HepG2 (cell line): ENCODE data around the gene PAQR6. TPM values are rescaled to one million over a fixed set of nuclear protein-coding genes. Genes with fewer than 3 reads are reported as not detected.

Experiments
- ATAC-seq: fragments of 200-7000 bp; cut with Tn5 transposase; 3 replicates; pipeline ENCODE4 v1.9.1; 2020; ENCODE audit warnings: mild to moderate bottlenecking, moderate library complexity
- BruUV-seq: library from RNA; stranded (reverse); fragments of 400-500 nt; replicated peaks from 2 replicates; lab custom pipeline; 2021; lab: Mats Ljungman, UMichigan
- CTCF ChIA-PET: fragments of 300-600 bp; formaldehyde crosslinking; extraction: SDS; loops from one replicate; lab custom pipeline; 2021; ENCODE audit warnings: low total read pairs, inconsistent platforms, low intra/inter-chr PET ratio; lab: Yijun Ruan, JAX
- POLR2A ChIA-PET: fragments of 350-600 bp; sonication (Branson Sonifier 250); formaldehyde crosslinking; loops from one replicate; lab custom pipeline; 2020; ENCODE audit warnings: antibody characterized with exemption, inconsistent platforms; lab: Yijun Ruan, JAX
- DNase-seq: peaks from one replicate; pipeline ENCODE4 v3.0.0-alpha.2; 2015; ENCODE audit warnings: low spot score
- FAIRE-seq: peaks from 3 replicates; lab custom pipeline; 2011; peaks lifted over from hg19 to GRCh38; lab: Jason Lieb, UNC
- H2AFZ ChIP-seq: one replicate; pipeline ENCODE4 v1.6.1; 2011; ENCODE audit warnings: low read length, inconsistent platforms
- H3K27ac ChIP-seq: fragments of 300-600 bp; 3 replicates; pipeline ENCODE4 v1.8.0; 2011; ENCODE audit warnings: mixed run types, mild to moderate bottlenecking, mixed read lengths, low read length, inconsistent platforms; ENCODE audit not compliant: insufficient read depth; ENCODE audit errors: extremely low read length
- H3K27me3 ChIP-seq, 2 experiments: fragments of 200-600 bp in 1 of 2; 2 replicates in 1 of 2; 3 replicates in 1 of 2; pipeline versions ENCODE4 v1.6.0 to v1.8.0; 2011; ENCODE audit warnings: low read length in 2 of 2, mild to moderate bottlenecking in 2 of 2, moderate library complexity in 2 of 2, inconsistent platforms in 1 of 2; ENCODE audit not compliant: insufficient read depth in 2 of 2, control insufficient read depth in 1 of 2
- H3K36me3 ChIP-seq, 2 experiments: fragments of 200-600 bp in 1 of 2; replicated peaks in 1 of 2; 2 replicates in 1 of 2; 3 replicates in 1 of 2; pipeline versions ENCODE4 v1.5.1 to v1.8.0; 2011; ENCODE audit warnings: low read length in 2 of 2, inconsistent platforms in 1 of 2; ENCODE audit not compliant: insufficient read depth in 2 of 2, control insufficient read depth in 1 of 2
- H3K4me1 ChIP-seq: 2 replicates; pipeline ENCODE4 v1.5.1; 2012; ENCODE audit warnings: low read length, inconsistent platforms; ENCODE audit not compliant: insufficient read depth
- H3K4me2 ChIP-seq: 2 replicates; pipeline ENCODE4 v1.6.0; 2011; ENCODE audit warnings: low read depth, low read length, inconsistent platforms
- H3K4me3 ChIP-seq, 3 experiments: fragments of 200-600 bp in 1 of 3; sonication (generic), shearing (Covaris generic) in 1 of 3; replicated peaks in 1 of 3; 2 replicates each; pipeline ENCODE4 v1.5.1; 2011 to 2016; ENCODE audit warnings: low read length in 3 of 3, inconsistent platforms in 2 of 3, low read depth in 2 of 3, mild to moderate bottlenecking in 2 of 3, control low read depth in 1 of 3, mixed read lengths in 1 of 3; ENCODE audit not compliant: insufficient read depth in 1 of 3
- H3K79me2 ChIP-seq: one replicate; pipeline ENCODE4 v1.6.1; 2011; ENCODE audit warnings: low read length, inconsistent platforms; ENCODE audit not compliant: insufficient read depth
- H3K9ac ChIP-seq: 2 replicates; pipeline ENCODE4 v1.6.0; 2011; ENCODE audit warnings: mild to moderate bottlenecking, low read depth, low read length, inconsistent platforms; ENCODE audit not compliant: insufficient read depth
- H3K9me3 ChIP-seq: 2 replicates; pipeline ENCODE4 v1.5.1; 2012; ENCODE audit warnings: mild to moderate bottlenecking, low read length
- H4K20me1 ChIP-seq: 2 replicates; pipeline ENCODE4 v1.6.0; 2011; ENCODE audit warnings: inconsistent platforms, mild to moderate bottlenecking, low read length, moderate library complexity; ENCODE audit not compliant: insufficient read depth
- ARHGAP35 ChIP-seq: sonication (generic); formaldehyde crosslinking; IDR thresholded peaks from 2 replicates; pipeline ENCODE4 v1.9.0; 2022; ENCODE audit warnings: mild to moderate bottlenecking, inconsistent platforms, moderate library complexity, missing genetic modification reagents, borderline replicate concordance
- ARNTL ChIP-seq: sonication (generic); formaldehyde crosslinking; IDR thresholded peaks from 2 replicates; pipeline ENCODE4 v1.4.0; 2020; ENCODE audit warnings: mild to moderate bottlenecking, missing genetic modification reagents
- BCL6 ChIP-seq: IDR thresholded peaks from 2 replicates; pipeline ENCODE4 v1.6.1; 2016; ENCODE audit warnings: missing genetic modification reagents, missing compliant biosample characterization
- BRD4 ChIP-seq: sonication (generic); formaldehyde crosslinking; IDR thresholded peaks from 2 replicates; pipeline ENCODE4 v1.4.0; 2020; ENCODE audit warnings: missing genetic modification reagents
- HMG20A ChIP-seq: IDR thresholded peaks from 2 replicates; pipeline ENCODE4 v1.6.1; 2016; ENCODE audit warnings: borderline replicate concordance
- IKZF4 ChIP-seq: sonication (generic); formaldehyde crosslinking; IDR thresholded peaks from 2 replicates; pipeline ENCODE4 v1.5.1; 2020; ENCODE audit warnings: borderline replicate concordance, mild to moderate bottlenecking, low read depth, missing genetic modification reagents; ENCODE audit errors: not compliant biosample characterization
- MAFK ChIP-seq, 2 experiments: IDR thresholded peaks in 1 of 2; conservative IDR thresholded peaks in 1 of 2; 2 replicates each; pipeline ENCODE4 v1.6.1; 2011; ENCODE audit warnings: improper control_type of control experiment in 2 of 2, low read length in 2 of 2
- NFE2L1 ChIP-seq: sonication (generic); formaldehyde crosslinking; IDR thresholded peaks from 2 replicates; pipeline ENCODE4 v1.4.0; 2020; ENCODE audit warnings: missing genetic modification reagents, mild to moderate bottlenecking, borderline replicate concordance
- PCBP1 ChIP-seq: fragments of 200-400 bp; formaldehyde crosslinking; IDR thresholded peaks from 2 replicates; pipeline ENCODE4 v1.6.1; 2017; ENCODE audit warnings: mild to moderate bottlenecking, low read depth, low read length, borderline replicate concordance
- PHF5A ChIP-seq: IDR thresholded peaks from one replicate; pipeline ENCODE4 v1.6.1; 2018; ENCODE audit warnings: low read depth, missing genetic modification reagents; ENCODE audit not compliant: unreplicated experiment
- RBM22 ChIP-seq: fragments of 200-400 bp; formaldehyde crosslinking; optimal IDR thresholded peaks from 2 replicates; pipeline ENCODE3; 2017; ENCODE audit warnings: mild to moderate bottlenecking, low read length, moderate library complexity
- SNRNP70 ChIP-seq: fragments of 200-400 bp; formaldehyde crosslinking; IDR thresholded peaks from 2 replicates; pipeline ENCODE4 v1.6.1; 2017; ENCODE audit warnings: mild to moderate bottlenecking, low read depth, low read length, moderate library complexity
- TEAD3 ChIP-seq: optimal IDR thresholded peaks from 2 replicates; pipeline ENCODE3; 2016; ENCODE audit warnings: borderline replicate concordance
- UBTF ChIP-seq: sonication (generic); formaldehyde crosslinking; IDR thresholded peaks from 2 replicates; pipeline ENCODE4 v1.4.0; 2020; ENCODE audit warnings: mild to moderate bottlenecking, missing genetic modification reagents
- ZIK1 ChIP-seq: sonication (generic); formaldehyde crosslinking; IDR thresholded peaks from 2 replicates; pipeline ENCODE4 v1.5.0; 2020; ENCODE audit warnings: mild to moderate bottlenecking, low read depth, missing genetic modification reagents, borderline replicate concordance
- ZNF317 ChIP-seq: sonication (generic); formaldehyde crosslinking; IDR thresholded peaks from 2 replicates; pipeline ENCODE4 v1.5.0; 2020; ENCODE audit warnings: mild to moderate bottlenecking, missing genetic modification reagents
- ZNF44 ChIP-seq: sonication (generic); formaldehyde crosslinking; IDR thresholded peaks from 2 replicates; pipeline ENCODE4 v1.5.1; 2020; ENCODE audit warnings: mild to moderate bottlenecking, missing genetic modification reagents
- ZNF577 ChIP-seq: sonication (generic); formaldehyde crosslinking; IDR thresholded peaks from 2 replicates; pipeline ENCODE4 v1.4.0; 2020; ENCODE audit warnings: mild to moderate bottlenecking, low read depth, missing genetic modification reagents, borderline replicate concordance
- ZNF597 ChIP-seq: sonication (generic); formaldehyde crosslinking; IDR thresholded peaks from 2 replicates; pipeline ENCODE4 v1.5.0; 2020; ENCODE audit warnings: missing genetic modification reagents
- WGBS: methylation state at CpG from one replicate; pipeline ENCODE4 v1.1.6; 2017; ENCODE audit warnings: low lambda C conversion rate; 5-methylcytosine and 5-hydroxymethylcytosine counted together
- in situ Hi-C: cut with HindIII; loops from 2 replicates; pipeline ENCODE4 v1.10.0; 2017; ENCODE audit warnings: low pct_unique_long_range_greater_than_20kb; ENCODE audit not compliant: extremely low pct_ligation_motif_present
- intact Hi-C: fragments of 100-400 bp; cut with micrococcal nuclease; formaldehyde crosslinking; loops from one replicate; pipeline ENCODE4 v1.10.0; 2022; ENCODE audit not compliant: unreplicated experiment
- polyA plus RNA-seq, 8 experiments: library from polyadenylated mRNA; depleted of rRNA in 3 of 8; stranded (reverse) in 7 of 8; unstranded in 1 of 8; fragments of >200 nt; fragmentation: Illumina TruSeq in 4 of 8; extraction: Trizol in 4 of 8; gene quantifications; 2 replicates each; pipeline versions ENCODE4 v1.2.1 to v1.2.3, GENCODE V29; 2011 to 2016; ENCODE audit warnings: low read depth in 4 of 8, missing spikeins in 1 of 8, mixed read lengths in 1 of 8; ENCODE audit not compliant: insufficient read depth in 1 of 8
- total RNA-seq, 5 experiments: library from RNA; depleted of rRNA; stranded (reverse); fragments of >200 nt; fragmentation: Illumina TruSeq; extraction: Trizol; gene quantifications; 2 replicates each; pipeline ENCODE4 v1.2.3, GENCODE V29; 2016; ENCODE audit warnings: low read depth in 1 of 5

Gene PAQR6
- total and polyA plus RNA-seq, 2 of the 13 experiments (the other 11 are each of a cell fraction or from before 2014, with no cell fraction given): 0.82 to 1.4 TPM

- TF ChIP-seq TEAD3: peak; percentile 13
- TF ChIP-seq PCBP1: 0 out of 2 replicates have a peak, but pooled peaks have one; percentile 9
- peak; percentile 84 for TF ChIP-seq UBTF (CRISPR knock-in tag)
- no peak for TF ChIP-seq ZIK1 (CRISPR knock-in tag)
Measured at GRCh38 chr1:156247460-156248322, at the start of gene PAQR6 (continued).

GRCh38 chr1:156295391-156295947, 47.6 kb upstream of the PAQR6 start, which contains the start of gene GLMP:
GLMP (minus strand) TSS chr1:156295679; CDS start chr1:156295645, 34 bp downstream.
- FAIRE-seq: peak; percentile 71
- Histone ChIP-seq H3K27ac (peak within 1 kb of the TSS; percentile 60), H3K9me3 (no peaks in the 10 kb centered on the region)
- TF ChIP-seq ZNF577 (CRISPR knock-in tag) (no peak), ZNF317 (CRISPR knock-in tag) (no peak), BRD4 (CRISPR knock-in tag) (no peak), HMG20A (CRISPR knock-in tag) (no peak), SNRNP70 (no peak), ZNF597 (no peak), RBM22 (no peak), BCL6 (CRISPR knock-in tag) (no peak), IKZF4 (CRISPR knock-in tag) (no peak), ZNF44 (CRISPR knock-in tag) (no peak), MAFK (conservative IDR thresholded peaks at IDR 0.05 in 1 of 2, IDR thresholded peaks at IDR 0.05 in 1 of 2; ENCODE audit: low read length in 2 of 2) (peak in 1 of 2 experiments; percentile 30; a peak in 1 of 4 replicates), ARHGAP35 (CRISPR knock-in tag) (no peak), ARNTL (CRISPR knock-in tag) (no peak), NFE2L1 (CRISPR knock-in tag) (no peak), PHF5A (no peak)

More at GRCh38 chr1:156295391-156295947, 47.6 kb upstream of the PAQR6 start, which contains the start of gene GLMP:
- peaks cover 8% of the 10 kb centered on the region for H3K79me2 ChIP-seq
- peak within 1 kb of the TSS; percentile 73 to 91 (median 76) for H3K4me3 ChIP-seq
- peak within 1 kb of the TSS; percentile 80 for H3K9ac ChIP-seq
- peak within 1 kb of the TSS; percentile 98 for H2AFZ ChIP-seq
- DNase-seq: peak; percentile 52
- peaks cover 44% of the 10 kb centered on the region for H3K4me1 ChIP-seq
- H3K27me3 ChIP-seq: no peaks in the 10 kb centered on the region
- WGBS: under 1% methylated on average over 15 of the region's 17 CpGs
- CTCF ChIA-PET: no interaction called here
- POLR2A ChIA-PET: interaction anchor here (1.1 to 9.2 kb wide), 3 partner anchors 12 to 77 kb away, joined by 3 to 115 read pairs (median 7); partner anchors contain the start of genes SMG5 and TMEM79
- ATAC-seq: peak; percentile 5; the same call in 1 of the 3 replicates
- intact Hi-C loops: loop anchor here (5.0 kb wide), 1 partner anchor 353 kb away; the partner anchor contains the start of gene RXFP4
- H4K20me1 ChIP-seq: no peaks in the 10 kb centered on the region
- no TSS peak for BruUV-seq
- H3K4me2 ChIP-seq: peak within 1 kb of the TSS; percentile 77
- in situ Hi-C loops: no loop called here
- H3K36me3 ChIP-seq: peaks cover 0 to 4% of the 10 kb centered on the region in 2 experiments; a peak in 2 of 5 replicates
